IPS DF 4.7 (cell line): ENCODE results near the gene SSBP2.

Experiments used
- DNase-seq: peaks from one replicate; pipeline ENCODE4 v3.0.0-alpha.2; 2013; ENCODE audit warnings: low spot score; ENCODE audit errors: extremely low read depth

SSBP2 gene

DNA sequence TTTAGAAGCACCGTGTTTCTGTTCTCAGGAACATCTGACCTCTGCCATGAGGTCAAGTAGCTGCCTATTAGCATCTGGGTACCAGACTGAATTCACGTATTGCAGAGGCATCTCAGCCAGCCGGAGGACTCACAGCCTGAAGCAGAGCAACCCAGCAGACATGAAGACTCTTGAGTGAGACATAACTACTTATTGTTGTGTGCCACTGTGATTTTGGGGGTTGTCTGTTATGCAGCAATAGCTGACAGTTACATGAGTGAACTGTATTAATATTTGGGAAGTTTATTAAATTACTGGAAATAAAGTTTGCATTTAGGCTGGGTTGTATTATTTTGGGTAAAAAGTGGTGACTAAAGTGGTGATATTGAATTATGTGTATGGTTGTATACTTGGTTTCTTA is 355.6 kb downstream of the SSBP2 start:
- DNase-seq, result no peak

DNA sequence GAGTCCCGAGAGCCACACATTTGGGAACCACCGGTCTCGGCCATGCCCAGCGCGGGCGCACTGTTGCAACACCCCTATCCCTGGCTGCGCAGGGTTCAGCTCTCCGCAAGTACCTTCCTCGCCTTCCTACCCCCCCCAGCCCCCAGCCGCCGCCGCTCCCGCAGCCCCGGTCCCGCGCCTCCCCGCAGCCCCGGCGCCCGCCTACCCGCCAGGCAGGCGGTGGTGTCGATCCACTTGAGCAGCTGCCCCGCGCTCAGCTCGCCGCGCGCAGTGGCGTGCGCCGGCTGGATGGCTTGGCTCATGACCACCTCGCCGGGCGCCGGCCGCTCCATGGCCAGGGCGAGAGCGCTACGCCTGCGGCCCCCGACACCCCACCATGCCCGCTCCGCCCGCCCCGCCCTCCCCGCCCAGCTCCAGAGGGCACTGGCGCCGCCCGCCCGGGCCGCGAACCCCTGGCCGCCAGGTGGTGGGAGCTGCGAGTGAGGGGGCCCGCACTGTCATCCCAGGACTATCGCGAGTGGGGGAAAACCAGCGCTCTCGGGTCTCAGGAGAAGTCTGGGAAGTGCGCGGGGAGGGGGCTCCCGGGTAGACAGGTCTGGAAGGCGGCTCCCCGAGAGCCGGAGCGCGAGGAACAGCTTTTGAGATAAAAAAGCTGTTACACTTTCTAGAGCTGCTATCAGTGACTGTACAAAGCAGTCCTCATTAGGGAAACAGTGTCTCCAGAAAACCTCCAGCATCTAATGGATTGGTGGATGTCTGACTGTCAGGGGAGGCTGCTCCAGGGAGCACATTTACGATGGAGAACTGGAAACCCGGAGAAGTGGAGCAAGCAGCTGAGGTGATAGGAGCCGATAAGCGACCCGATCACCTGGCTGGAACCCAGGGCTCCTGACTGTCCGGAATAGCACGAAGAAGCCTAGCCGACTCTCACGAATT is 356.8 kb downstream of the SSBP2 start, which contains the start of gene ACOT12:
TSS of gene ACOT12 (minus strand) at position 352 of the 936 bp plus-strand sequence. CDS start at position 332, 20 bp downstream.
- no peak for DNase-seq

DNA sequence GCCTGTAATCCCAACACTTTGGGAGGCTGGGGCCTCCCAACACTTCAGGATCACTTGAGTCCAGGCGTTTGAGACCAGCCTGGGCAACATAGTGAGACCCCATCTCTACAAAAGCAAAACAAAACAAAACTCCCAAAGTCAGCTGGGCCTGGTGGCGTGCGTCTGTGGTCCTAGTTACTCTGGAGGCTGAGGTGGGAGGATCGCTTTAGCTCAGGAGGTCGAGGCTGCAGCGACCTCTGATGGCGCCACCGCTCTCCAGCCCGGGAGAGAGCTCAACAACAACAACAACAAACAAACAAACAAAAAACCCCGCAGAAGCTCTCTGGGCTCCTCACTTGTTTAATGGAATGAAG is 357.5 kb downstream of the SSBP2 start:
- DNase-seq, result no peak

DNA sequence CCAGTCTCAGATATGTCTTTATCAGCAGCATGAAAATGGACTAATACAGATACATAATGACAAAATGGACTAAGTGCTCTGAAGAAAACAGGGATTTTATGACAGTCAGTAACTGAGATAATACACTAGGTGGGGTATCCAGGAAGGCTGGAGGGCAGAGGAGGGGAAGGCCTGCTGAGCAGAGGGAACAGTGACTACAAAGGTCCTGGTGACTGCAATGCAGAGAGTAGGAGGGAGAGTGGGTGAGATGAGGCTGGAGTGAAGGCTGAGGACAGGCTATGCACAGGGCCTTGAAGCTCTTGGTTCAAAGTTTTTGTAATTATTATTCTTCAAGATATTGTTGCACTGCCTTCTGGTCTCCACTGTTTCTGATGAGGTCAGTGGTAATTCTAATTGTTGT is 361.9 kb downstream of the SSBP2 start:
- no peak for DNase-seq

DNA sequence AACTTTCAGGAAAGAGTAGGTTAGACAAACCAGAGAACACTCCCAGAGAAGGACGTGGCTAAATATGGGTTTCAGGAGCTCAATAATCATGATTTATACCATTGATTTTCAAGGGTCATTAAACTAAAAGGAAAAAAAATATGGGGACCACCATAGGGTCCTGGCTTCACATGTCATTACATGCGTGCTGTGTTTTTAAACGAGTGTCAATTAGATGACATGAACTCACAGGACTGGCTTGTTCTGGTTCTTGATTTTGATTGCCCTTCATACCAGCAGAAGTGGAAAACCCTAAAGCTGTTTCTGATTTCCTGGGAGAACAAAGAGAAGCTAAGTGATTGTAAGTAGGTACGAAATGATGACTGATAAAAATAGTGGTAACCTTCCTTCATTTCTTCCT is 362.7 kb downstream of the SSBP2 start:
- DNase-seq, result no peak

DNA sequence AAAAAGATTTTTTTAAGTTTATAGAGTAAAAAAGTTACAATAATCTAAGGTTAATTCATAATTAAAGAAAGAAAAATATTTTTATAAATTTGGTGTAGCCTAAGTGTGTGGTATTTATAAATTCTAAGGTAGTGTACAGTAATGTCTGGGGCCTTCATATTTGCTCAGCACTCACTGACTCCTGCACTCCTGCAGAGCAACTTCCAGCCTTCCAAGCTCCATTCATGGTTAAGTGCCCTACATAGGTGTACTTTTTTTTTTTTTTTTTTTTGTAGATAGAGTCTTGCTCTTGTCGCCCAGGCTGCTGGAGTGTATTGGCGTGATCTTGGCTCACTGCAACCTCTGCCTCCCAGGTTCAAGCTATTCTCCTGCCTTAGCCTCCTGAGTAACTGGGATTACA is 367.0 kb downstream of the SSBP2 start:
- no peak for DNase-seq

DNA sequence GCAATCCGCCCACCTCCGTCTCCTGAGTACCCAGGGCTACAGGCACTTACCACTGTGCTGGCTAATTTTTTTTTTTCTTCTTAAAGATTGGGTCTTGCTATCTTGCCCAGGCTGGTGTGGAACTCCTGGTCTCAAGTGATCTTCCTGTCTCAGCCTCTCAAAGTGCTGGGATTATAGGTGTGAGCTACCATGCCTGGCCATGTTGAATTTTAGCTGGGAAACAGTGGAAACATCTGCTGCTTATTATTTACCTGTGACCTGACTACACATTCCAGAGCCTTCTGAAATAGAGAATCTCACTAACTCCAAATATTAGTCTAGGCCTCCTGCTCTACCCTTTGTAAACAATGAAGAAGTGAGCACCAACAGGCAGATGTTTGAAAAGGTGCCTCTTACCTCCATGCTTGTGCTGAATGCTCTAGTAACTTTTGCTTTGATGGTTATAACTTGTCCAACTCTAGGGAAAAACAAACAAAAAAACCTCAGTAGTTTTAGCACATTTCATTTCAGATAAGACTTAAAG is 379.5 kb downstream of the SSBP2 start:
- DNase-seq, result no peak

DNA sequence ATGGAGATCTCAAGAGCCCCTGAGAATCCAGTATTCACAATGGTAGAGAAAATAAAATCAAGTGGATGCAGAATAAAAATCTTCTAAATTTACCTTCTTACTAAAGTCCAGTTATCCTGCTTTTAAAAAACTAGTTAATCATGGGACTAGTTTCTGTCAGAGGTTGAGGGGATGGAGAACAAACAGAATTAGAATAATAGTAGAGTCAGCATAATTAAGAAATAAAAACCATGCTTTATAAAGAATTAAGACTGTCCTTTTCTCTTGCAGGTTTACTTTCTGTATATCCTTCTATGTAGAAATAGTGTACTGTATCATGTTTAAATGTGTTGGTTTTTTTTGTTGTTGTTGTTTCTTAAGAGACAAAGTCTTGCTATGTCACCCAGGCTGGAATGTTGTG is 380.0 kb downstream of the SSBP2 start:
- DNase-seq, result no peak

DNA sequence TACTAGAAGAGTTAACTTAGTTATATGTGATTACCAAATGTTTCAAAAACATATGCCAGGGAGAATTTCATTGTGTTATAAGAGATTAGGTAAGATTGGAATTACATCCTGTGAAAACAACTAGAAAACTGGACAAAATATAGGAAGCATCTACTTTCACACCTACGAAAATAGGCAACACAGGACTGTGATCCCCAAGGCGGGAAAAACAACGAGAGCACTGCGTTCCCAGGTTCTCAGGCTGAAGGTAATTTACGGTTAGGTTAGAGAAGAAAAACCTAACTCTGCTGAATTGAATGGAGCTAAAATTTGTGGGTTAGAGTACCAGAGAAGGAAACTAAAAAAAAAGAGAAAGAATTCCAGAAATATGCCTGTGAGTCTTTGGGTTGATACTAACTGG is 385.4 kb downstream of the SSBP2 start:
- no peak for DNase-seq

DNA sequence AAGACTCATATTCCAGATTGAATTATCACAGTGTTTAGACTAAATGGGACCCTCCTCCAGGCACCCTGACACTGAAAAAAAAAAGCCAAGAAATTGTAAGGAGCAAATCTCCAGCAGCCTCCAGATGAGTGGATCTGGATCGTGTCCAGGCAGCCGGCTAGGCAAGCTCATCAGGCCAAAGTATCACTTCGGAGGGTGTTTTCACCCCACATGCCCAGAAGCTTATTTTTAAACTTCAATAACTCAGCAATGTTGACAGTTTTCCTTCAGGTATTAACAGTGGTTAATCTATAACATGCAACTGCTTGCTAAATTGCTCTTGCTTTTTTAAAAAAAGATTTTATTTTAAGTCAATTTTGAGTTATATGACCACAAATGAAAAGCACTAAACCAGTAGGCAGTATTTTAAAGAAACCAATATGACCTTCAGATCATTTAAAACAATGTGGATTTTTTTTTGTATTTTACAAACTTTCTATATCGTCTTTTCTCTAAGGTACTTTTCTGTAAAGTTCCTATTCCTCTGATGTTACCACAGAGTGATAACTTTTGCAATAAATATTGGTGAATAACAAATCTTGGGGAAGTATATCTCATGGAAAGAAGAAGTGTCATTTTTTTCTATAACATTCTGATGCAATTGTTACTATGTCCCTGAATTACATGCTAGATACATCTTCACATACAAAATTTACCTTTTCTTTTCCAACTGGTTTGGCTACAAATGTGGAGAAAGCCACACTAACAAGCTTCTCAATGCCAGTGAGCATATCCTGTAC is 387.6 kb downstream of the SSBP2 start:
- DNase-seq, result no peak
